OCI-LY1 (cell line): ENCODE results near the gene POLR3GL.

ENCODE experiments used
- H2AFZ ChIP-seq: fragments of 200-600 bp; sonication (generic), shearing (Covaris generic); 2 replicates; pipeline ENCODE4 v1.6.0; 2014; ENCODE audit warnings: antibody characterized with exemption, mild to moderate bottlenecking, low read length
- H3F3A ChIP-seq: fragments of 200-600 bp; sonication (generic), shearing (Covaris generic); 2 replicates; pipeline ENCODE4 v1.6.0; 2014; ENCODE audit warnings: mild to moderate bottlenecking, antibody characterized with exemption, low read length, moderate library complexity; ENCODE audit not compliant: insufficient read depth
- H3K27ac ChIP-seq: fragments of 200-600 bp; sonication (generic); 2 replicates; pipeline ENCODE4 v1.5.1; 2014; ENCODE audit warnings: low read length, mixed run types, mild to moderate bottlenecking, low read depth; ENCODE audit not compliant: poor library complexity, severe bottlenecking
- H3K27me3 ChIP-seq: fragments of 200-600 bp; sonication (generic); 2 replicates; pipeline ENCODE4 v1.6.0; 2014; ENCODE audit warnings: antibody characterized with exemption, mild to moderate bottlenecking, low read length, moderate library complexity; ENCODE audit not compliant: insufficient read depth
- H3K36me3 ChIP-seq: fragments of 200-600 bp; sonication (generic); 2 replicates; pipeline ENCODE4 v1.6.1; 2014; ENCODE audit warnings: mild to moderate bottlenecking, antibody characterized with exemption, low read length, moderate library complexity, mixed read lengths; ENCODE audit not compliant: insufficient read depth
- H3K4me1 ChIP-seq: fragments of 200-600 bp; sonication (generic); 2 replicates; pipeline ENCODE4 v1.5.1; 2014; ENCODE audit warnings: mild to moderate bottlenecking, low read length, moderate library complexity; ENCODE audit not compliant: insufficient read depth, severe bottlenecking
- H3K4me2 ChIP-seq: fragments of 200-600 bp; sonication (generic), shearing (Covaris generic); 2 replicates; pipeline ENCODE4 v1.6.1; 2014; ENCODE audit warnings: low read length
- H3K4me3 ChIP-seq: fragments of 200-600 bp; sonication (generic); 2 replicates; pipeline ENCODE4 v1.5.1; 2014; ENCODE audit warnings: low read length, low read depth, mild to moderate bottlenecking, mixed read lengths; ENCODE audit not compliant: poor library complexity, severe bottlenecking
- H3K79me2 ChIP-seq: fragments of 200-600 bp; shearing (Covaris generic); 2 replicates; pipeline ENCODE4 v1.6.1; 2016; ENCODE audit warnings: mixed run types, low read length, mixed read lengths; ENCODE audit not compliant: insufficient read depth
- H3K9ac ChIP-seq: fragments of 200-600 bp; sonication (generic), shearing (Covaris generic); 2 replicates; pipeline ENCODE4 v1.6.1; 2014; ENCODE audit warnings: mild to moderate bottlenecking, low read length, mixed read lengths
- H3K9me2 ChIP-seq: fragments of 200-600 bp; sonication (generic), shearing (Covaris generic); 2 replicates; pipeline ENCODE4 v1.6.1; 2014; ENCODE audit warnings: low read depth, mild to moderate bottlenecking, low read length, mixed read lengths
- H3K9me3 ChIP-seq: fragments of 200-600 bp; shearing (Covaris generic); 2 replicates; pipeline ENCODE4 v1.6.1; 2014; ENCODE audit warnings: low read length, mixed read lengths
- H4K20me1 ChIP-seq: fragments of 200-600 bp; sonication (generic), shearing (Covaris generic); 2 replicates; pipeline ENCODE4 v1.6.0; 2016; ENCODE audit warnings: mild to moderate bottlenecking, low read length; ENCODE audit not compliant: insufficient read depth
- CTCF ChIP-seq: fragments of 200-600 bp; sonication (generic), shearing (Covaris generic); IDR thresholded peaks from 2 replicates; pipeline ENCODE4 v1.5.1; 2017; ENCODE audit warnings: mild to moderate bottlenecking, antibody characterized with exemption, low read length, moderate library complexity, mixed read lengths
- EZH2 ChIP-seq: fragments of 200-600 bp; sonication (generic), shearing (Covaris generic); IDR thresholded peaks from 2 replicates; pipeline ENCODE4 v1.8.0; 2017; ENCODE audit warnings: borderline replicate concordance, mixed run types, mild to moderate bottlenecking, antibody characterized with exemption, low read length, moderate library complexity, mixed read lengths

The POLR3GL gene

GRCh38 chr1:145953861-145954260 lies 10.6 kb upstream of the POLR3GL start:
- Histone ChIP-seq H3K4me2 (no peak overlapping the region), H3K9me3 (no peaks in the 10 kb centered on the region), H3K4me1 (peaks cover 42% of the 10 kb centered on the region), H3K27me3 (no peaks in the 10 kb centered on the region), H4K20me1 (no peaks in the 10 kb centered on the region), H3K79me2 (no peaks in the 10 kb centered on the region; the same call in 1 of the 2 replicates), H3K27ac (no peak overlapping the region), H3K36me3 (peaks cover 18% of the 10 kb centered on the region; the same call in 1 of the 2 replicates), H3K4me3 (no peak overlapping the region), H3F3A (0 out of 2 replicates have a peak, but pooled peaks cover 6% of the 10 kb centered on the region), H2AFZ (no peak overlapping the region), H3K9me2 (no peaks in the 10 kb centered on the region), H3K9ac (no peak overlapping the region)
- TF ChIP-seq EZH2 = no peak
- no peak for TF ChIP-seq CTCF

GRCh38 chr1:145955436-145955835 lies 9.1 kb upstream of the POLR3GL start:
- H3K27me3 ChIP-seq = no peaks in the 10 kb centered on the region
- 0 out of 2 replicates have a peak, but pooled peaks cover 6% of the 10 kb centered on the region for H3F3A ChIP-seq
- H3K79me2 ChIP-seq = no peaks in the 10 kb centered on the region; the same call in 1 of the 2 replicates
- H3K4me1 ChIP-seq = peaks cover 57% of the 10 kb centered on the region
- peak overlapping the region; percentile 84; the same call in 1 of the 2 replicates for H3K4me2 ChIP-seq
- H4K20me1 ChIP-seq = no peaks in the 10 kb centered on the region
- H3K4me3 ChIP-seq = no peak overlapping the region
- H3K9ac ChIP-seq = no peak overlapping the region
- no peak overlapping the region for H3K27ac ChIP-seq
- H3K9me2 ChIP-seq = no peaks in the 10 kb centered on the region
- peaks cover 15% of the 10 kb centered on the region; the same call in 1 of the 2 replicates for H3K36me3 ChIP-seq
- no peaks in the 10 kb centered on the region for H3K9me3 ChIP-seq
- TF ChIP-seq EZH2 = no peak
- TF ChIP-seq CTCF = no peak
- H2AFZ ChIP-seq = no peak overlapping the region

- no peaks in the 10 kb centered on the region for H3K9me2 ChIP-seq
- no peaks in the 10 kb centered on the region; the same call in 1 of the 2 replicates for H3K79me2 ChIP-seq
- H3K27me3 ChIP-seq = no peaks in the 10 kb centered on the region
- peak overlapping the region; percentile 84 for H3K4me2 ChIP-seq
- H3K4me1 ChIP-seq = peaks cover 66% of the 10 kb centered on the region
- peaks cover 15% of the 10 kb centered on the region; the same call in 1 of the 2 replicates for H3K36me3 ChIP-seq
- peak overlapping the region; percentile 78 for H3K4me3 ChIP-seq
- 0 out of 2 replicates have a peak, but pooled peaks cover 6% of the 10 kb centered on the region for H3F3A ChIP-seq
- no peaks in the 10 kb centered on the region for H3K9me3 ChIP-seq
- TF ChIP-seq CTCF = no peak
- TF ChIP-seq EZH2 = no peak
- H4K20me1 ChIP-seq = no peaks in the 10 kb centered on the region
- no peak overlapping the region for H2AFZ ChIP-seq
- H3K27ac ChIP-seq = peak overlapping the region; percentile 42
- peak overlapping the region; percentile 80; the same call in 1 of the 2 replicates for H3K9ac ChIP-seq
These were observed 8.1 kb upstream of the POLR3GL start for GRCh38 chr1:145956361-145956760.
